OCI-LY1 (cell line): ENCODE measurements around the gene SALL4.

ENCODE experiments used
- H2AFZ ChIP-seq: fragments of 200-600 bp; sonication (generic), shearing (Covaris generic); 2 replicates; pipeline ENCODE4 v1.6.0; 2014; ENCODE audit warnings: antibody characterized with exemption, mild to moderate bottlenecking, low read length
- H3F3A ChIP-seq: fragments of 200-600 bp; sonication (generic), shearing (Covaris generic); 2 replicates; pipeline ENCODE4 v1.6.0; 2014; ENCODE audit warnings: mild to moderate bottlenecking, antibody characterized with exemption, low read length, moderate library complexity; ENCODE audit not compliant: insufficient read depth
- H3K27ac ChIP-seq: fragments of 200-600 bp; sonication (generic); 2 replicates; pipeline ENCODE4 v1.5.1; 2014; ENCODE audit warnings: low read length, mixed run types, mild to moderate bottlenecking, low read depth; ENCODE audit not compliant: poor library complexity, severe bottlenecking
- H3K27me3 ChIP-seq: fragments of 200-600 bp; sonication (generic); 2 replicates; pipeline ENCODE4 v1.6.0; 2014; ENCODE audit warnings: antibody characterized with exemption, mild to moderate bottlenecking, low read length, moderate library complexity; ENCODE audit not compliant: insufficient read depth
- H3K36me3 ChIP-seq: fragments of 200-600 bp; sonication (generic); 2 replicates; pipeline ENCODE4 v1.6.1; 2014; ENCODE audit warnings: mild to moderate bottlenecking, antibody characterized with exemption, low read length, moderate library complexity, mixed read lengths; ENCODE audit not compliant: insufficient read depth
- H3K4me1 ChIP-seq: fragments of 200-600 bp; sonication (generic); 2 replicates; pipeline ENCODE4 v1.5.1; 2014; ENCODE audit warnings: mild to moderate bottlenecking, low read length, moderate library complexity; ENCODE audit not compliant: insufficient read depth, severe bottlenecking
- H3K4me2 ChIP-seq: fragments of 200-600 bp; sonication (generic), shearing (Covaris generic); 2 replicates; pipeline ENCODE4 v1.6.1; 2014; ENCODE audit warnings: low read length
- H3K4me3 ChIP-seq: fragments of 200-600 bp; sonication (generic); 2 replicates; pipeline ENCODE4 v1.5.1; 2014; ENCODE audit warnings: low read length, low read depth, mild to moderate bottlenecking, mixed read lengths; ENCODE audit not compliant: poor library complexity, severe bottlenecking
- H3K79me2 ChIP-seq: fragments of 200-600 bp; shearing (Covaris generic); 2 replicates; pipeline ENCODE4 v1.6.1; 2016; ENCODE audit warnings: mixed run types, low read length, mixed read lengths; ENCODE audit not compliant: insufficient read depth
- H3K9ac ChIP-seq: fragments of 200-600 bp; sonication (generic), shearing (Covaris generic); 2 replicates; pipeline ENCODE4 v1.6.1; 2014; ENCODE audit warnings: mild to moderate bottlenecking, low read length, mixed read lengths
- H3K9me2 ChIP-seq: fragments of 200-600 bp; sonication (generic), shearing (Covaris generic); 2 replicates; pipeline ENCODE4 v1.6.1; 2014; ENCODE audit warnings: low read depth, mild to moderate bottlenecking, low read length, mixed read lengths
- H3K9me3 ChIP-seq: fragments of 200-600 bp; shearing (Covaris generic); 2 replicates; pipeline ENCODE4 v1.6.1; 2014; ENCODE audit warnings: low read length, mixed read lengths
- H4K20me1 ChIP-seq: fragments of 200-600 bp; sonication (generic), shearing (Covaris generic); 2 replicates; pipeline ENCODE4 v1.6.0; 2016; ENCODE audit warnings: mild to moderate bottlenecking, low read length; ENCODE audit not compliant: insufficient read depth
- EZH2 ChIP-seq: fragments of 200-600 bp; sonication (generic), shearing (Covaris generic); IDR thresholded peaks from 2 replicates; pipeline ENCODE4 v1.8.0; 2017; ENCODE audit warnings: borderline replicate concordance, mixed run types, mild to moderate bottlenecking, antibody characterized with exemption, low read length, moderate library complexity, mixed read lengths
- TF ChIP-seq, protein P1 (sequence below): fragments of 200-600 bp; sonication (generic), shearing (Covaris generic); IDR thresholded peaks from 2 replicates; pipeline ENCODE4 v1.5.1; 2017; ENCODE audit warnings: mild to moderate bottlenecking, antibody characterized with exemption, low read length, moderate library complexity, mixed read lengths

The SALL4 gene

DNA sequence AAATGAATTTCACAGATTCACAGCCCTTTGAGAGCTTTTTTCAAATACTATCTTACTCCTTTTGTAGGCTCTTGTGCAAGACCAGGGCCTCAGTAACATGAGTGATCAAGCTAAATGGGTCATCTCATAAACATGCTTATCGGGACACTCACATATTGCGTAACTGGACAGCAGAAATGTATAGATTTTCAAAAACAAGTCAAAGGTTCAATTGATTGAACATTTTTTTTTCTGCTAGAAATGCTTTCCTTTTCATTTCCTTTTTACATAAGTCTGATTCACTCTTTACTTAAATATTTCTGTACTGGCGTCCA, 8.7 kb upstream of the SALL4 start:
- Histone ChIP-seq H3K4me3 (no peak overlapping the region), H3K9ac (no peak overlapping the region), H3K4me2 (no peak overlapping the region)

DNA sequence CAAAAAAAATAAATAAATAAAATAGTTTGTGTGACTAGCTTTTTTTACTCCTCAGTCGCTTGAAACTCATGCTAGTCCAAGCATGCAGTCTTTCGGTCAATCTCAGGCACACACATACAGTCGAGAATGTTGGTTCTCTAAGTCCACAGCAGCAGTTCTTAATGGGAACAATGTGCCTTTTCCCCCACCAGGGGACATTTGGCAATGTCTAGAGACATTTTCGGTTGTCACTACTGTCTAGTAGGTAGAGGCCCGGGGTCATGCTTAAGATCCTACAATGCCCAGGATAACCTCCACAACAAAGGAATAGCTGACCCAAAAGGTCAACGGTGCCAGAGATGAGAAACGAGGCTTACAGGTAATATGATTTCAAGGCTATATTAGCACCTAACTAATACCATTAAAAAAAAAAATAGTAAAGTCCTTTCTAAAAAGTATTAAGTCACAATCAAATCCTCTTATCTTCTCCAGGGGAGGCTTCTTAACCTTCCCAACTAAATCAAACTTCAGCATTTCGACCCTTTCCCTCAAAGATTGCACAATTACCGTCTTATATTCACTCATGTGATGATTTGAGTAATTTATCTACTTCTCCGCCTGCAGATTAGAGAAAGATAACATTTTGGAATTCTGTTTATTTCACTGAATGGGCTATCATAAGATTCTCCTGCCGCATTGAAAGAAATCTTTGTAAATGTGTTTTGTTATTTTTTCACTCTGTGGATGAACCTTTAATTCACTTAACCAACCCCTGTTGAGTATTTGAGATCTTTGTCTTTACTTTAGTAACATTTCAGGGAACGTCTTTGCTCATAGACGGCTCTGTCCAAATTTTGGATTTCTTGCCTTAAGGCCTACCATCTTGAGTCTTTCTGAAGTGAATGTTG, 8.1 kb upstream of the SALL4 start:
- no peaks in the 10 kb centered on the region for H3K79me2 ChIP-seq
- H3K4me3 ChIP-seq = no peak overlapping the region
- H3F3A ChIP-seq = no peaks in the 10 kb centered on the region
- no peaks in the 10 kb centered on the region for H3K27me3 ChIP-seq
- no peak for TF ChIP-seq EZH2
- TF ChIP-seq, protein P1, sequence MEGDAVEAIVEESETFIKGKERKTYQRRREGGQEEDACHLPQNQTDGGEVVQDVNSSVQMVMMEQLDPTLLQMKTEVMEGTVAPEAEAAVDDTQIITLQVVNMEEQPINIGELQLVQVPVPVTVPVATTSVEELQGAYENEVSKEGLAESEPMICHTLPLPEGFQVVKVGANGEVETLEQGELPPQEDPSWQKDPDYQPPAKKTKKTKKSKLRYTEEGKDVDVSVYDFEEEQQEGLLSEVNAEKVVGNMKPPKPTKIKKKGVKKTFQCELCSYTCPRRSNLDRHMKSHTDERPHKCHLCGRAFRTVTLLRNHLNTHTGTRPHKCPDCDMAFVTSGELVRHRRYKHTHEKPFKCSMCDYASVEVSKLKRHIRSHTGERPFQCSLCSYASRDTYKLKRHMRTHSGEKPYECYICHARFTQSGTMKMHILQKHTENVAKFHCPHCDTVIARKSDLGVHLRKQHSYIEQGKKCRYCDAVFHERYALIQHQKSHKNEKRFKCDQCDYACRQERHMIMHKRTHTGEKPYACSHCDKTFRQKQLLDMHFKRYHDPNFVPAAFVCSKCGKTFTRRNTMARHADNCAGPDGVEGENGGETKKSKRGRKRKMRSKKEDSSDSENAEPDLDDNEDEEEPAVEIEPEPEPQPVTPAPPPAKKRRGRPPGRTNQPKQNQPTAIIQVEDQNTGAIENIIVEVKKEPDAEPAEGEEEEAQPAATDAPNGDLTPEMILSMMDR = no peak
- H3K4me1 ChIP-seq = no peaks in the 10 kb centered on the region
- H3K9me2 ChIP-seq = no peaks in the 10 kb centered on the region
- no peak overlapping the region for H3K27ac ChIP-seq
- H3K36me3 ChIP-seq = no peaks in the 10 kb centered on the region
- no peaks in the 10 kb centered on the region for H4K20me1 ChIP-seq
- H3K4me2 ChIP-seq = no peak overlapping the region
- H2AFZ ChIP-seq = no peak overlapping the region
- H3K9me3 ChIP-seq = no peaks in the 10 kb centered on the region
- no peak overlapping the region for H3K9ac ChIP-seq

More for the DNA sequence above, 8.7 kb upstream of the SALL4 start:
- no peak overlapping the region for H2AFZ ChIP-seq
- no peak overlapping the region for H3K27ac ChIP-seq
- H3K9me3 ChIP-seq = no peaks in the 10 kb centered on the region
- no peaks in the 10 kb centered on the region for H4K20me1 ChIP-seq
- H3K4me1 ChIP-seq = no peaks in the 10 kb centered on the region
- no peaks in the 10 kb centered on the region for H3K36me3 ChIP-seq
- H3K79me2 ChIP-seq = no peaks in the 10 kb centered on the region
- H3K9me2 ChIP-seq = no peaks in the 10 kb centered on the region
- TF ChIP-seq, protein P1 = no peak
- TF ChIP-seq EZH2 = no peak
- no peaks in the 10 kb centered on the region for H3F3A ChIP-seq
- H3K27me3 ChIP-seq = no peaks in the 10 kb centered on the region

DNA sequence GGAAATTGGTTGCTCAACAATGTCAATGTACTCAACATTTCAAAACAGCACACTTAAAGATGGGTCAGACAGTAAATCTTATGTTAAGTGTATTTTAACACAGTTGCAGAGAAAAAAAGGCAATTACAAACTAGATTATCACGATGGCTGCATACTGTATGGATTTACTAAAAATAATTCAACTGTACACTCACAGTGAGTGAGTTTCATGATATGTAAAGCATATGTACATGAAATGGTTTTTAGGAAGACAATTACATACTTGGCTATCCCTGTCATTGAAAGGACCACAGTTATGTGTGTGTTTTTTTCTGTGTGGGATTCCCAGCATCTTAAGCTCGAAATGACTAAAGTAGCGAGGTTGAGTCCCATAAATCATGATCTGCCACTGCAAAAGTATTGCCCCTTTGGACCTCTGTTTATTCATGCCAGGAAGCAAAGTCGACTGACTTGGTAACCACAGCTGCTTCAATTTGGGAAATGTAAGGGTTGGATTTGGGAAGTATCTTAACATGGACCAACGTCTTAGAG, 5.5 kb upstream of the SALL4 start:
- Histone ChIP-seq H3K36me3 (no peaks in the 10 kb centered on the region), H3K9me3 (no peaks in the 10 kb centered on the region), H3K79me2 (no peaks in the 10 kb centered on the region), H3K4me2 (no peak overlapping the region), H3K9ac (no peak overlapping the region), H2AFZ (no peak overlapping the region), H3F3A (no peaks in the 10 kb centered on the region), H4K20me1 (no peaks in the 10 kb centered on the region), H3K9me2 (no peaks in the 10 kb centered on the region), H3K4me1 (no peaks in the 10 kb centered on the region), H3K27me3 (no peaks in the 10 kb centered on the region), H3K4me3 (no peak overlapping the region), H3K27ac (no peak overlapping the region)
- TF ChIP-seq EZH2 = no peak
- TF ChIP-seq, protein P1 = no peak
